Femur (tissue), 1 donor: Measurements from ENCODE around the gene GRIP1.

Experiments
- DNase-seq: peaks from one replicate; pipeline ENCODE4 v3.0.0-alpha.2; 2017

Gene GRIP1, protein sequence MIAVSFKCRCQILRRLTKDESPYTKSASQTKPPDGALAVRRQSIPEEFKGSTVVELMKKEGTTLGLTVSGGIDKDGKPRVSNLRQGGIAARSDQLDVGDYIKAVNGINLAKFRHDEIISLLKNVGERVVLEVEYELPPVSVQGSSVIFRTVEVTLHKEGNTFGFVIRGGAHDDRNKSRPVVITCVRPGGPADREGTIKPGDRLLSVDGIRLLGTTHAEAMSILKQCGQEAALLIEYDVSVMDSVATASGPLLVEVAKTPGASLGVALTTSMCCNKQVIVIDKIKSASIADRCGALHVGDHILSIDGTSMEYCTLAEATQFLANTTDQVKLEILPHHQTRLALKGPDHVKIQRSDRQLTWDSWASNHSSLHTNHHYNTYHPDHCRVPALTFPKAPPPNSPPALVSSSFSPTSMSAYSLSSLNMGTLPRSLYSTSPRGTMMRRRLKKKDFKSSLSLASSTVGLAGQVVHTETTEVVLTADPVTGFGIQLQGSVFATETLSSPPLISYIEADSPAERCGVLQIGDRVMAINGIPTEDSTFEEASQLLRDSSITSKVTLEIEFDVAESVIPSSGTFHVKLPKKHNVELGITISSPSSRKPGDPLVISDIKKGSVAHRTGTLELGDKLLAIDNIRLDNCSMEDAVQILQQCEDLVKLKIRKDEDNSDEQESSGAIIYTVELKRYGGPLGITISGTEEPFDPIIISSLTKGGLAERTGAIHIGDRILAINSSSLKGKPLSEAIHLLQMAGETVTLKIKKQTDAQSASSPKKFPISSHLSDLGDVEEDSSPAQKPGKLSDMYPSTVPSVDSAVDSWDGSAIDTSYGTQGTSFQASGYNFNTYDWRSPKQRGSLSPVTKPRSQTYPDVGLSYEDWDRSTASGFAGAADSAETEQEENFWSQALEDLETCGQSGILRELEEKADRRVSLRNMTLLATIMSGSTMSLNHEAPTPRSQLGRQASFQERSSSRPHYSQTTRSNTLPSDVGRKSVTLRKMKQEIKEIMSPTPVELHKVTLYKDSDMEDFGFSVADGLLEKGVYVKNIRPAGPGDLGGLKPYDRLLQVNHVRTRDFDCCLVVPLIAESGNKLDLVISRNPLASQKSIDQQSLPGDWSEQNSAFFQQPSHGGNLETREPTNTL

DNA sequence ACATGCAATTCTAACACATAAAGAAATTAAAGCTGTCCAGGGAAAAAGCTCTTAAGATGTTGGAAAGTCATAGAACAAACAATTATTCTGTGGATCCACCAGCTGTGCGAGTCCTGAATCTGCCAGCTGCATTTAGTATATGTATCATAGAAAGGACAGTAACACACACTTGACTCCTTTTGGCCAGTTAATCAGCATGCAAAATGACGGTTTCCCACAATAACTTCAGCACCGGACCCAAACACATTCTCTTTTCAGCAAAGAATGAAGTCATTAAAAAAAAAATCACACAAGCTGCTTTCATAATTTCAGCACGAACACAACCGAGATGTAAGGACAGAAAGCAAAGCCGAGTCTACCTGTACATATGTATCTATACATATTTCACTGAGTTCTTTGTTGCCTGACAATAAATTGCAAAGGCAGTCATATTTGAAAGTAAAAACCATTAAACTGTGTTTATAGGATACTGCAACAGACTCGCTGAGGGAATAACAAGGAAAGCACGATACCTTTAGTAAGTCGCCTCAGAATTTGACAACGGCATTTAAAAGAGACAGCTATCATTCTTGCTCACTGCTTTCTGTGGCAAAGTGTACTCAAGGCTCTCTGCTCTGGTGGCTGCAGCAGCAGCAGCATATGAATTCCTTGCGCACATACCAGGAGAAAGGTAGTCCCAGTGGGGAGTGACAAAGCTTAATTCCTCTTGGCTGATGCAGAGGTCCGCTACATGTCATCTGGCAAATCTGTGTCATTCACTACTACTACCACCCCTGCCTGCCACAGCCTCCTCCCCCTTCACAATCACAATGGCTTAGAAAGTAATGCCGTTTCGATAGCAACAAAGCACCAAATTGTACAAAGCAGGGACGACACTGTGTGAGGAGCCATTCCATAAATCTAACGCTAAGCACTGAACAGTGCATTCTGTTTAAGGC is at the start of gene GRIP1:
Gene GRIP1, minus strand, starts transcription at position 739 of the 938 bp plus-strand sequence. Its CDS starts 172 bp downstream, at position 567.
- no peak for DNase-seq

DNA sequence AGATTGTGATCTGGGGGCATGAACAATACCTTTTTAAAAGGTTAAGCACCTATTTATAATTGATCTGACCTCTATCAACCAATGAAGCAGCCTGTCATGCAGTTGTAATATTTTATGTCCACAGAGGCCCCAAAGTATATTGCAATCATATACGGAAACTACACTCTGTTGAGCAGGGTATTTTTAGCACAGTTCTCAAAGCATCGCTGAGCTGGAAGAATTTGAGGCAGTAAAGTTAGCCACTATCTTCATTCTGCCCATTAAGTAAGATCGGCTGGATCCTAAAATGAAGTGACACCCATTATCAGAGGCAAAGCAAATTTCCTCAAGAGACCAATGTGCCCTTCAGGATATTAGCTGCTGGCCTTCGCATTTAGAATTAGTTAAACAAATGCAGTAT is 47.7 kb upstream of the GRIP1 start:
- DNase-seq: no peak

DNA sequence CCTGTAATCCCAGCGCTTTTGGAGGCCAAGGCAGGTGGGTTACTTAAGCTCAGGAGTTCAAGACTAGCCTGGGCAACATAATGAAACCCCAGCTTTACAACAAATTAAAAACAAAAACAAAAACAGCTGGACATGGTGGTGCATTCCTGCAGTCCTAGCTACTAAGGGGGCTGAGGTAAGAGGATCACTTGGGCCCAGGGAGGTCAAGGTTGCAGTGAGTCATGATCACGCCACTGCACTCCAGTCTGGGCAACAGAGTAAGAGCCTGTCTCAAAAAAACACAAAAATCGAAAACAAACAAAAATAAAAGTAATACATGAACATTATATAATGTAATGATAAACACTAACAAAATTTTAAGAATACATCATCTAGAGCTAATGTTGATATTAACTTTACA is 46.2 kb upstream of the GRIP1 start:
- no peak for DNase-seq

DNA sequence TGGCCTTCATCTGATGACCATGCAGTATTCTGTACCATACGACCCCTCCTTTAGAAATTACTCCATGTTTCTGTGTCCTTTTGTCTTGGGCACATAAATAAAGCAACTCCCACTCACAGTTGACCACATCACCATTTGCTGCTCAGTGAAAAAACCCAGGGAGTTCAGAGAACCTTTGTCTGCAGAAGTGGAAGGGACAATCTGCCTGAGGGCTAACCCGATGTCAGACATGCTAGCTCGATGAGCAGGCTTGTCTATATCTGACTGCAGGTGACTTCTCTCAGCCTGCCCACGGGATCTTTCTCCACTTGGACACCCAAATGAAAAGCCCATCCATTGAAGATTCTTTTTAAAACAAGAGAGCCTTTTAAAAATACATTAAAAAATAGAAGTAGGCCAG is 45.7 kb upstream of the GRIP1 start:
- DNase-seq: no peak

DNA sequence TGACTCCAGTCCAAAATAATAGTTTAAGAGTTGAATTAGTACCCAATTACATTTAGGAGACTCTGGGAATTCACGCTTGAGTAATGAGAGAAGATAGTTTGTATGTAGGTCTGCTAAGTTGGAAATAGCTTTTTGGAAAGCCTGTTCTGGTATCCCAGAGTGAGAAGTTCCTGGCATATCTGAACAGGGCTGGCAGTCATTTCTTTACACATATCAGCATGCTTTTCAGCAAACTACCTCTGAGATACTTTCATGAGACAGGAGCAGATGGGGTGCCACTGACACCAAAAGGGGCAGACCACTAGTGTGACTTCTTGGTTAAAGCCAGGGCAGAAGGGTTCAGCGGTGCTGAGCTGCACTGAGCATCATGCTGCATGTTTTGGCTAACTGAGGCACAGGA is 45.1 kb upstream of the GRIP1 start:
- no peak for DNase-seq

DNA sequence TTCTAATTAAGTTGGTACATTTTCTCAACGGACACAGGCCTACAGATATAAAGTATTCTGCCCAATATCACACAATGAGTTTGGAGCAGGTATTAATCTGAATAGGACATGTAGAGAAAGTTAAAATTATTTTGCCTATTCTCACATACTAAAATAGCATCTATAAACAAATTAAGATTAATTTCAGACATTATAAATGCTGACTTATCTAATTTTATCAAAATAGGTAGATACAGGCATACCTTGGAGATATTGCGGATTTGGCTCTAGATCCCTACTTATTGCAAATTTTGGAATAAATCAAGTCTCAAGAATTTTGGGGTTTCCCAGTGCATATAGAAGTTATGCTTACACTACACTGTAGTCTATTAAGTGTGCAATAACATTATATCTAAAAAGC is 41.0 kb upstream of the GRIP1 start:
- no peak for DNase-seq

DNA sequence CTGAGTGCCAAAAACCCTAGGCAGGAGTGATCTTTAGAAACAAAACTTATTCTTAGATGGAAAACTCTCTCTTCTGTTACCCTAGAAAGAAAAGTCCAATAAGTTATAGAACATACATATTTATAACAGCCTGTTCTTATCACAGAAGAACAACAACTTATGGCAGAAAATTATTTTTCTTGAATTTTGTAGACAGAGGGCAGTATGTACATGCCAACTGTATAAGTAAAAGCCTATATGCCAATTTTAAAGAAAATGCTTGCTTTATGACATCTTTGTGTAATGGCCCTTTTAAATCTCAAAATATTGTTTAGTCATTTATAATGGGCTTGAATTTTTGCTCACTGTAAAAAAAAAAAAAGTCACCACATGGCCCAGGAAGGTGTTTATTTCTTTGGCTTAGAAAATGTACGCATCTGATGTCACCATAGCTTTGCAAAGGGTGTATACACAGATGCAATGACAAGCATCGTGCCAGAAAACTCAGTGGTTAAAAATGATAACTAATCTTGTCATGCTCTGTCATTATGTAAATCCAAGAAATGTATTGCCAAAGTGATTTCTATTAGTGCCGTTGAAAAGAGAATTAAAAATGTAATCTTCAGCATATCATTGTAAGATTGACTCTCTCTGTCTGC is 38.3 kb upstream of the GRIP1 start:
- no peak for DNase-seq

DNA sequence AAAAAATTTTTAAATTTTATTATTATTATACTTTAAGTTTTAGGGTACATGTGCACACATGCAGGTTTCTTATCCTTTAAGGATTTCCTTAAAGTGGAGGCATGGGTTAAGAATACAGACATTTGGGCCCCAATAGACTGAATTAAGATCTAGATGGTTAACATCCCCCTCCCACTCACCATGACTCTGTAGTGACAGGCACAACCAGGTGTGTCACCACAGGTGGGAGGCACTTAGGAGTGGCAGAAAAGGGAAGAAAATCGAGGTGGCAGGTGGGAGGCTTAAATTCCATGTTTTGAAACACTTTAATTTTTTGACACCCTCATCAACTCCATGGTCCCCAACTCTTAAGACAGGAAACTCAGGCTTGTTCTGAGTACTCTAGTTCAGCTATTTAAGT is 37.6 kb upstream of the GRIP1 start:
- DNase-seq: no peak

DNA sequence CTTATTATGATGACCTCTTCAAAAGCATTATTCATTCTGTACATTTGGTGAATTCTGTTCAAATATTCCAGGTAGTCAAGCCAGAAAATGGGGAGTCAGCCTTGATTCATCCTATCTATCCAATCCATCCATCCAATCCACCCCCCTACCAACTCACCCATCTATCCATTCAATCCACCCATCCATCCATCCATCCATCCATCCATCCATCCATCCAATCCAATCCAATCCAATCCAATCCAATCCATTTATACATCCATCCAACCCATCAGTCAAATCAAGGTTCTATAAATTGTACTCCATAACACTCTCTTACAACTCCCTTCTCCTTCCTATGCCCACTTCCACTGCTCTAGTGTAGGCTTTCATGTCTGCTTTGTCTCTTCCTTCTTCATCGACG is 35.8 kb upstream of the GRIP1 start:
- no peak for DNase-seq

DNA sequence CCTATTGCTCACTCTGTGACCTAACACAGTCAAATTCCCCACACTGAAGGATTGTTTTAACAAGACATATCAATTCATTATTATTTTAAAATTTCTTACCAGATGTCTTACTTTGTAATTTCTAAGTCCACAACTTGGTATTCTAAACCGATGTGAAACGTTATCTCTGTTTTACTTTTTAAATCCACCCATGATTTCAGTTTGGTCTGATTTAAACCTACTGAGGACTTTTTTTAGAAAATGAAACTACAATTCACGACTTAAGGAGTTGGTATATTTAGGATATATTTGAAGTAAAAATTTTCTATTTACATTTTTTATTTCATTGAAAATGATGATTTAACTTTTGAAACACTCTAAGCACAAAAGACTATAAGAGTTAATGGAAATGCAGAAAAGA is 35.1 kb upstream of the GRIP1 start:
- no peak for DNase-seq

DNA sequence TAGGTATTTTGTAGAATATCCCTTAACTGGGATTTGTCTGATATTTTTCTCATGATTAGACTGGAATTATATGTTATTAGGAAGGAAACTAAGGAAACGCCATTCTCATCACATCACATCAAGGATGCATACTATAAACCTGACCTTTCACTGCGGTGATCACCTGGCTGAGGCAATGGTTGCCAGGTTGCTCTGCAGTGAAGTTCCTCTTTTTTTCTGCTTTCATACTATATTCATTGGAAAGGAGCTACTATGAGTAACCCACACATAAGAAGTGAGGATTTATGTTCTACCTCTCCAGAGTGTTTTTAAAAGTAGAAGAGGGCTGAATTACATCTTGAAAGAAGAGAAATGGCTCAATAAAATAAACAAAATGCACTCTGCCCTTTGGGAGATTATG is 31.0 kb upstream of the GRIP1 start:
- DNase-seq: no peak

DNA sequence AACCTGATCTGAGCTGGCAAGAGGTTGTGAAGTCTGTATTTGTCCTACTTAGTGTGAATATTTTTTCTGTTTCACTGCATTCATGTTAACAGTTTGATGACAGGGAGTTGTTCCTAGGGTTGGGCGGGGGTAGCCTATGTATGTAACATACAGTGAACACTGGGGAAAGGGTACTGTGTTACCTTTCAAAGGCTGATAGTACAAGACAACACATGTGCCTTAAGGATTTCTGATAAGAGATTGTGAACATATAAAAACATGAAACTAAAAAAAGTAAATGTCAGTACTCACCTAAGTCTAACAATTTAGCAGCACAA is 30.5 kb upstream of the GRIP1 start:
- no peak for DNase-seq

DNA sequence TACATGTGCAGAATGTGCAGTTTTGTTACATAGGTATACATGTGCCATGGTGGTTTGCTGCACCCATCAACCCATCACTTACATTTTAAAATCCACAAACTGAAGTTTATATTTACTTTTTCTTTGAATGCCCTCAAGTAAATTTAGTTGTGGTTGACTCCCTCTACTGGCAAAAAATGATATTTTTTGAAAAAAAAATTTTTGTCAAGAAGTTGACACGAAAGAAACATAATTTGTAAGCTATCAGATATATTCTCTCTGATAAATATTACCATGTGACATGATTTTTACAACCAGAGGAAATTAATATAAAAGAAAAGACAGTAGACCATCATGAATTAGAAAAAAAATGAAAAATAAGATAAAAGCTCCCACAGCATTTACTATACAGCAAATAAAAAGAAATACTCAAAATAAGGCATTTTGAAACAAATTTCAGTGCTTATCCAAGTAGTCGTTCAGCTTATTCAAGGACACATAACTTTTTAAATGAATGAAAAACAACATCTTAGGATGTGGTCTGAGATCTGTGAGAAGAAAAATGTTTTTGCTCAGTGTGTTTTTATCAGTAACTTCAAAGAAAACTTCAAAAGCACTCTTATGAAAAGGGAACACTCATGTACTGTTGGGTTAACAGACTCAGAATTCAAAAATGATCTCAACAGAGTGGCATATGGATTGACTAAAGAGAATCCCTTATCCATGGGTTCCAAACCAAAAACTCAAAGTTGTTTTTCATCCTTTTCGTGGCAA is 30.0 kb upstream of the GRIP1 start:
- no peak for DNase-seq

DNA sequence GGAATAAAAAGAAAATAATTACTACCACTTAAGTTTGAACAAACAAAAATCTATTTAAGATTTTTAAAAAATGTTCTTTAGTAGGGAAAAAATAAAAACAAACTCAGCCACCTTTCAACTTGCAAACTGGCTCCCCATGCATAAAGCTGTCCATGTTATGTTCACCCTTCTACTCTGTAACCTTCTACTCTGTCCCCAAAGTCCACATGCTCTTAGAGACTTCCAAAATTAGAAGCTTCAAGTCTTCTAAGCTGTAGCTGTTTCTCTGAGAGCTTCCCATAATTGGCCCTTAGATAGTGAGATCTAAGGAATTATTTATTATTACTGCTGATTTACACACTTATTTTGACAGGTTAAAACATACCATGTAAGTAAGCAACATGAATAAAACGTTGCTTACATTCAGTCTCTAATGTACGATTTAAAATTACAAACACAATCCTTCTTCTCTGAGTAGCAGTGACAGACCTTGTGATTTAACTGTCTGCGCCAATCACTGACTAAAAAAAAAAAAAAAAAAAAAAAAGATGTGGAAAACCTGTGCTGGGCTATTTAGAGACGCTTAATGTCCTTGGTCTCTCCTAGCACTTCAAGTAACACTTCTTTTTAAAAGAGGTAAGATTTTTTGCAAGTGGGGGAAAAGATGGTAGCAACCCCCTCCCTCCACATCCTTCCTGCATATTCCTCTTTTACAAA is 28.3 kb upstream of the GRIP1 start:
- no peak for DNase-seq

DNA sequence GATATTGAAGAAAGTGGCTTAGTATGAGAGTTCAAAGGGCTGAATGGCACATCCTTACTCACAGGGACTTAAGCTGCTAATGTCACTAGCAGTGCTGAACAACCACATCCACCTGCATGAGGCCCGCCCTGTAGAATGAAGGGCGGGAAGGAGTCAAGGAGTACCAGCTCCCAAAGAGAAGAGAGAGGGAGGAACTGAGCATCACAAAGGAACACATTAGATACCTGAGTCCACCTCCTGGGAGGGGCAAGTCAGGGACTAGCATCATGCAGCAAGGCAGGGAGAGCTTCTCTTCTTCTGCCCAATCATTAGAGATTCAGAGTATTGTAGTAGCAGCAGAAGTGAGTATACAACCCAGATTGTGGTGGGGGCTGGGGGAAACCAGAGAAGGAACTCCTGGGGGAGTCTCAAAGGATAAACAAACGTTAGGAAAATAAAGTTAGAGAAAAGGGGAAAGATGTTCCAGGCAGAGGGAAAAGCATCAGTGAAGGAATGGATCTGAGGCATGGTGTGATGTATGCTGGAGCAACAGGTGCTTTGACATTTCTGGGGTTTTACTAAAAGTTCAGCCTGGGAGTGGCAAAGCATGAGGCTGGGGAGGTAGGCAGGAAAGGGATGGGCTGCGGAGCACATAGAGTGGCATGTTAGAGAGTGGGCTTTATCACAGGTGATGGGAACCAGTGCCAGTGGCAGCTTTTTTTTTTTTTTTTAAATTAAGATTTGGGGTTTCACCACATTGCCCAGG is 21.0 kb upstream of the GRIP1 start:
- no peak for DNase-seq

DNA sequence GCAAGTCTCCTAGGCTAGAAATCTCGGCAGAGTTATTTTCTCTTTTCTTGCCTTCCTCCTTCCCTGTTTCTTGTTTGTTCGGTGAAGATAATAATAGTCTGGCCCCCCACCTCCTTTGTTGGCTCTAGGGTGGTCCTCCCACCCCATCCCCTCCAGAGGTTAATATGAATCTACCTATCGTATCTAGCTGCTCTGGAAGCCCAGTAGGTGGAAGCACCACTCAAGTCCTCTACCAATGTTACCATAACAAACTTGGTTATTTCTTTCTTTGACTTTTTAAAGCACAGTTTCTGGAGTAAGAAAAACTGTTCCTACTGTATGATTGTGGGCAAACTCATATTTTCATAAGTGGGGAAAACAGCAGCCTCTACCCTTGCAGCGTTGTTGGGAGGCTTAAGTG is 19.7 kb upstream of the GRIP1 start:
- no peak for DNase-seq

DNA sequence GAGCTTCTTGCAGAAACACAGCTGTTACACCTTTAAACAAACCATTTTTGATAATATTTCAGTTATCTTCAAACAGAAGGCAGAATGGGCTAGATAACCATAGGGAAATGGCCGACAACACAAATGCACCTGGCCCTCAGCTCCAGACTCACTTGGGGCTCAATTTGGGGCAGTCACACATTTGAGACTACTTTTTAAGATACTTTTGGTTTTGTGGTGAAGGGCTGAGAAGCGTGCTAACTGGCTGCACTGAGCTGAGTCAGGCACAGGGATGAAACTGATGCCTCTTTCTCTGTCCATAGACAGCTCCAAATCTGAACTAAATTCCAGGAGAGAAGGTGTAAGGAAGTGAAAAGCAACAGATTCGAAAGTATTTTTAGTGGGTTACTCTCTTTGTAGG is 18.5 kb upstream of the GRIP1 start:
- no peak for DNase-seq

DNA sequence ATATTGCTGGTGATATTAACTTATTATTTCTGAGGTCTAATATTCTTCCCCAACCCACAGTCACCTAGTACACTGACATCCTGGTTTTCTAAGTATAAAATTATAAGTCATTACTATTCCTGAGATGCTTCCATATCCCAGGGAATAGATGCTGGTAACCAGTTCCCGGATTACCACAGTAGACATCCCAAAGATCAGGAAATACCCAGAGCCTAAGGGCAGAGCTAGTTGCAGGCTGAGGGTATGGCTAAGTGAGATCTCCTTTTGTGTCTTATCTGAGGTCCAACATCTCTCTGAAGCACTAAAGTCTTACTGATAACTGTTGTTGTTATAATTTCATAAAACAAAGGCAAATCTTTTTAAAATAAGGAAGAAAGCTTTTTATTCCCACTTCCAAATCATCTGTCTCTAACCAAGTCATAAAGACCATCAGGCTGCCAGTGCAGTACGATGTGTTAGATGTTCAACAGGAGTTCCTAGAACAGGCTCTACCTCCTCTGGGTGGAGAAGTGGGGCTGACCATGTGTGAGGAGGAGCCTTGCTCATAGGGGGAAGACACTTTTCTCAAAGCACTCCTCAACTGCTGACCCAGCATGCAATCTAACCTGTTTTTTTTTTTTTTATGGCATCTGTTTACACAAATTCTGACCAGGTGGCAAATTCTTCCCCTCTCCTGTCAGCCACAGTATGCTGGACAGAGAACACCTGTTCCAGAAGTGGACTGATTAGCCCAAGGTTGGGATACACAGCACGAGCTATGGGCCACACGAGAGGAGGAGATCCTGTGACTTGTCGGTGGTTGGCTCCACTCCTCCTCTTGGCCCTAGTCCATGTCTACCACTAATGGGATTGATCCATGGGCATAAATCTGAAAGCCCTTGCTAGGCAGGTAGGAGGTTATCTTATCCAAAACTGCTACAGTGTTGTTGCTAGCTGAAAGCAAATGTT is 16.1 kb upstream of the GRIP1 start:
- no peak for DNase-seq
